BJ (cell line): ENCODE measurements around the gene ACOT8. TPM values are rescaled to one million over a fixed set of nuclear protein-coding genes. Genes with fewer than 3 reads are reported as not detected.

Source experiments
- CTCF ChIA-PET: fragments of 350-600 bp; formaldehyde crosslinking; extraction: SDS; loops from one replicate; lab custom pipeline; 2021; ENCODE audit warnings: antibody characterized with exemption, inconsistent platforms; lab: Yijun Ruan, JAX
- POLR2A ChIA-PET: fragments of 300-600 bp; sonication (Branson Sonifier 250); formaldehyde crosslinking; extraction: SDS; loops from one replicate; lab custom pipeline; 2021; ENCODE audit warnings: antibody characterized with exemption; lab: Charles Lee
- DNase-seq: peaks from one replicate; pipeline ENCODE4 v3.0.0-alpha.2; 2011; ENCODE audit warnings: low read depth
- H3K27me3 ChIP-seq: 2 replicates; pipeline ENCODE4 v1.6.0; 2011; ENCODE audit warnings: low read length; ENCODE audit not compliant: control insufficient read depth, insufficient read depth
- H3K36me3 ChIP-seq: 2 replicates; pipeline ENCODE4 v1.5.1; 2011; ENCODE audit warnings: low read length; ENCODE audit not compliant: control insufficient read depth, insufficient read depth
- H3K4me3 ChIP-seq: 2 replicates; pipeline ENCODE4 v1.5.1; 2011; ENCODE audit warnings: low read depth, mild to moderate bottlenecking, control low read depth, low read length
- CTCF ChIP-seq: IDR thresholded peaks from 2 replicates; pipeline ENCODE4 v1.5.1; 2011; ENCODE audit warnings: low read depth, mild to moderate bottlenecking, control low read depth, inconsistent platforms, low read length, moderate library complexity; ENCODE audit not compliant: insufficient read depth
- polyA plus RNA-seq: library from polyadenylated mRNA; depleted of rRNA; stranded (reverse); fragments of >200 nt; gene quantifications from 2 replicates; pipeline ENCODE4 v1.2.3, GENCODE V29; 2011

The ACOT8 gene
- polyA plus RNA-seq, 1 experiment: 49.9 TPM

GRCh38 chr20:45848421-45848820, 8.8 kb downstream of the ACOT8 start:
- ChIA-PET POLR2A (no interaction called here), CTCF (interaction anchor here (0.8 kb wide), 1 partner anchor 9 kb away, joined by 3 read pairs; no protein-coding TSS in a partner anchor)
- no peak overlapping the region for H3K4me3 ChIP-seq
- no peak for TF ChIP-seq CTCF
- H3K36me3 ChIP-seq: peaks cover 14% of the 10 kb centered on the region
- no peaks in the 10 kb centered on the region for H3K27me3 ChIP-seq
- no peak for DNase-seq

- TF ChIP-seq CTCF: no peak
- H3K36me3 ChIP-seq: peaks cover 24% of the 10 kb centered on the region
- ChIA-PET CTCF (interaction anchor here (0.8 to 1.5 kb wide), 2 partner anchors 12 to 47 kb away, joined by 3 to 4 read pairs; partner anchors contain the start of gene SNX21), POLR2A (no interaction called here)
- no peak for DNase-seq
- H3K4me3 ChIP-seq: no peak overlapping the region
- H3K27me3 ChIP-seq: no peaks in the 10 kb centered on the region
Measured at GRCh38 chr20:45845452-45845851, 11.7 kb downstream of the ACOT8 start.

DNA sequence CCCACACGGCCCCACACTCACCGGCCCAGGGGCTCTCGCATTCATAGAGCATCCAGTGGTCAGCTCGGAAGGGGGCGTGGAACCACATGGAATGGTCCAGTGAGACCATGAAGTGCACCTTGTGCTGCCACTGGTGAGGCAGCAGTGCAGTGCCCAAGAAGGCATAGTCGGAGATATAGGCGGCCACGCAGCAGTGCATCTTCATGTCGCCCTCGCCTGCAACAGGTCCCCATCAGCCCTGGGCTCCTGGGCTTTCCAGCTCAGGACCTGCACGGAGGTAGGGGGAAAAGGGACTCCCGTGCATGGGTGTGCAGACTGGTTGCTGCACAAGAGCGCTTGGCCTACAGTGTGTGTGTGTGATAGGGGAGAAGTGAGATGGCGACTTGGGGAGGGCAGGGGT, 13.7 kb downstream of the ACOT8 start:
- CTCF ChIA-PET: interaction anchor here (1.5 kb wide), 1 partner anchor 19 kb away, joined by 5 read pairs; no protein-coding TSS in a partner anchor
- no peaks in the 10 kb centered on the region for H3K27me3 ChIP-seq
- H3K36me3 ChIP-seq: peaks cover 24% of the 10 kb centered on the region
- POLR2A ChIA-PET: interaction anchor here (0.6 kb wide), 1 partner anchor 8 kb away, joined by 3 read pairs; no protein-coding TSS in a partner anchor
- TF ChIP-seq CTCF: no peak
- no peak overlapping the region for H3K4me3 ChIP-seq
- DNase-seq: no peak

GRCh38 chr20:45842169-45842812, 14.9 kb downstream of the ACOT8 start:
- TF ChIP-seq CTCF: no peak
- ChIA-PET CTCF (interaction anchor here (1.1 to 1.5 kb wide), 7 partner anchors 18 to 127 kb away, joined by 3 to 5 read pairs (median 3); partner anchors contain the start of gene ZSWIM1), POLR2A (interaction anchor here (0.7 kb wide), 2 partner anchors 17 to 557 kb away, joined by 3 to 5 read pairs; no protein-coding TSS in a partner anchor)
- peak; percentile 37 for DNase-seq
- Histone ChIP-seq H3K27me3 (no peaks in the 10 kb centered on the region), H3K4me3 (no peak overlapping the region), H3K36me3 (peaks cover 19% of the 10 kb centered on the region)

- Histone ChIP-seq H3K4me3 (no peak overlapping the region), H3K36me3 (peaks cover 22% of the 10 kb centered on the region), H3K27me3 (no peaks in the 10 kb centered on the region)
- no peak for DNase-seq
- ChIA-PET CTCF (interaction anchor here (1.1 to 1.5 kb wide), 5 partner anchors 37 to 128 kb away, joined by 3 to 5 read pairs (median 3); partner anchors contain the start of gene ZSWIM1), POLR2A (no interaction called here)
- TF ChIP-seq CTCF: no peak
Measured at GRCh38 chr20:45841407-45842129, 15.6 kb downstream of the ACOT8 start.
